Neural progenitor cell (in vitro differentiated cells): ENCODE measurements around the gene RFX6. TPM values are rescaled to one million over a fixed set of nuclear protein-coding genes. Genes with fewer than 3 reads are reported as not detected.

Experiments
- DNase-seq: peaks from one replicate; pipeline ENCODE4 v3.0.0-alpha.2; 2016; ENCODE audit warnings: low spot score
- H2AFZ ChIP-seq: fragments of 200-600 bp; sonication (generic); replicated peaks from 2 replicates; pipeline ENCODE4 v1.6.1; 2016; ENCODE audit warnings: antibody characterized with exemption
- H3F3A ChIP-seq: fragments of 200-600 bp; sonication (generic); 2 replicates; pipeline ENCODE4 v1.6.1; 2016; ENCODE audit warnings: antibody characterized with exemption, low read depth
- H3K27ac ChIP-seq: fragments of 200-600 bp; sonication (generic); 2 replicates; pipeline ENCODE4 v1.5.1; 2016; ENCODE audit warnings: mild to moderate bottlenecking
- H3K27me3 ChIP-seq: fragments of 200-600 bp; sonication (generic); 2 replicates; pipeline ENCODE4 v1.6.1; 2016; ENCODE audit warnings: mild to moderate bottlenecking, moderate library complexity
- H3K36me3 ChIP-seq: fragments of 200-600 bp; sonication (generic); 2 replicates; pipeline ENCODE4 v1.5.1; 2016
- H3K4me1 ChIP-seq: fragments of 200-600 bp; sonication (generic); 2 replicates; pipeline ENCODE4 v1.6.1; 2016; ENCODE audit warnings: mixed run types
- H3K4me2 ChIP-seq: fragments of 200-600 bp; sonication (generic); 2 replicates; pipeline ENCODE4 v1.6.1; 2016
- H3K4me3 ChIP-seq: fragments of 200-600 bp; sonication (generic); 2 replicates; pipeline ENCODE4 v1.5.1; 2016
- H3K79me2 ChIP-seq: fragments of 200-600 bp; sonication (generic); 2 replicates; pipeline ENCODE4 v1.6.1; 2016; ENCODE audit warnings: low read depth
- H3K9ac ChIP-seq: fragments of 200-600 bp; sonication (generic); 2 replicates; pipeline ENCODE4 v1.6.1; 2016
- H3K9me3 ChIP-seq: fragments of 200-600 bp; sonication (generic); 2 replicates; pipeline ENCODE4 v1.5.1; 2016; ENCODE audit warnings: low read depth
- H4K20me1 ChIP-seq: fragments of 200-600 bp; sonication (generic); 2 replicates; pipeline ENCODE4 v1.6.1; 2016; ENCODE audit warnings: low read depth
- H3K27ac Mint-ChIP-seq: 3 replicates; pipeline ENCODE4 v1.8.0; 2021; ENCODE audit warnings: mixed read lengths
- H3K27me3 Mint-ChIP-seq: 2 replicates; pipeline ENCODE4 v1.8.0; 2022; ENCODE audit warnings: low read depth, mild to moderate bottlenecking, inconsistent platforms, moderate library complexity, mixed read lengths; ENCODE audit not compliant: insufficient read depth
- H3K36me3 Mint-ChIP-seq: 3 replicates; pipeline ENCODE4 v1.8.0; 2021; ENCODE audit warnings: mixed read lengths
- H3K4me1 Mint-ChIP-seq: 3 replicates; pipeline ENCODE4 v1.8.0; 2021; ENCODE audit warnings: mixed read lengths
- H3K4me3 Mint-ChIP-seq: 3 replicates; pipeline ENCODE4 v1.8.0; 2021; ENCODE audit warnings: mild to moderate bottlenecking, moderate library complexity, mixed read lengths
- H3K9me3 Mint-ChIP-seq: 3 replicates; pipeline ENCODE4 v1.8.0; 2020; ENCODE audit warnings: mixed read lengths
- CTCF ChIP-seq: fragments of 200-600 bp; sonication (generic); IDR thresholded peaks from 2 replicates; pipeline ENCODE4 v1.5.1; 2017; ENCODE audit warnings: antibody characterized with exemption, mild to moderate bottlenecking
- EZH2 ChIP-seq: fragments of 200-600 bp; sonication (generic); IDR thresholded peaks from 2 replicates; pipeline ENCODE4 v1.6.1; 2017; ENCODE audit warnings: antibody characterized with exemption, mild to moderate bottlenecking, moderate library complexity
- EZH2phosphoT487 ChIP-seq: fragments of 200-600 bp; sonication (generic); IDR thresholded peaks from 2 replicates; pipeline ENCODE4 v1.6.1; 2017; ENCODE audit warnings: antibody characterized with exemption
- total RNA-seq: library from RNA; depleted of rRNA; stranded (reverse); fragments of >200 nt; gene quantifications from 2 replicates; pipeline ENCODE4 v1.2.3, GENCODE V29; 2015; ENCODE audit warnings: low replicate concordance

The RFX6 gene
- total RNA-seq, 1 donor from 2014 or later = not detected

GRCh38 chr6:116858060-116858459 lies 19.0 kb upstream of the RFX6 start:
- peaks cover 18% of the 10 kb centered on the region for H3K9me3 ChIP-seq
- H3F3A ChIP-seq = no peaks in the 10 kb centered on the region
- no peaks in the 10 kb centered on the region for H3K4me1 ChIP-seq
- no peak for TF ChIP-seq EZH2
- TF ChIP-seq CTCF = no peak
- Mint-ChIP-seq H3K4me3 (no peak overlapping the region), H3K27ac (no peak overlapping the region), H3K4me1 (no peaks in the 10 kb centered on the region), H3K27me3 (peaks cover 2% of the 10 kb centered on the region), H3K9me3 (peaks cover 24% of the 10 kb centered on the region), H3K36me3 (no peaks in the 10 kb centered on the region)
- DNase-seq = no peak
- H2AFZ ChIP-seq = no peak overlapping the region
- H3K27me3 ChIP-seq = no peaks in the 10 kb centered on the region
- H3K4me3 ChIP-seq = no peak overlapping the region
- H3K36me3 ChIP-seq = peaks cover 8% of the 10 kb centered on the region
- H3K9ac ChIP-seq = no peak overlapping the region
- H4K20me1 ChIP-seq = no peaks in the 10 kb centered on the region
- H3K4me2 ChIP-seq = no peak overlapping the region
- H3K27ac ChIP-seq = no peak overlapping the region
- H3K79me2 ChIP-seq = no peaks in the 10 kb centered on the region

DNA sequence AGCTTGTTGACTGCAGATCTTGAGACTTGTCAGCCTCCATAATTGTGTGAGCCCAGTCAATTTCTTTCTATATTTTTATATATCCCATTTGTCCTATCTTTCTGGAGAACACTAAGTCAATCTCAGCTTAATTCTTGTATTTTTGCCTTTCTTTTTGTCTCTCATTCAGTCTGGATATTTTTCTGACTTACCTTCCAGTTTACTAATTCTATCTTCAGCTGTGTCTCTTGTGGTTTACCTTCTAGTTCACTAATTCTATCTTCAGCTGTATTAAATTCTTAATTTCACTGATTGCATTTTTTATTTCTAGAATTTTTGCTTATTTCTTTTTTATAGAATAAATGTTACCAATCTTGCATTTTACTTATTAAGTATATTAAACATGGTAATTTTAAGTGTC lies 17.8 kb upstream of the RFX6 start:
- Mint-ChIP-seq H3K27ac (no peak overlapping the region), H3K9me3 (peaks cover 19% of the 10 kb centered on the region), H3K27me3 (peaks cover 2% of the 10 kb centered on the region), H3K4me3 (no peak overlapping the region), H3K36me3 (no peaks in the 10 kb centered on the region), H3K4me1 (no peaks in the 10 kb centered on the region)
- no peaks in the 10 kb centered on the region for H3K4me1 ChIP-seq
- no peaks in the 10 kb centered on the region for H4K20me1 ChIP-seq
- TF ChIP-seq CTCF = no peak
- no peak for TF ChIP-seq EZH2phosphoT487
- TF ChIP-seq EZH2 = no peak
- H3K9me3 ChIP-seq = peaks cover 18% of the 10 kb centered on the region
- no peak overlapping the region for H3K27ac ChIP-seq
- H3K27me3 ChIP-seq = no peaks in the 10 kb centered on the region
- H3K4me2 ChIP-seq = no peak overlapping the region
- H3K9ac ChIP-seq = no peak overlapping the region
- H3F3A ChIP-seq = no peaks in the 10 kb centered on the region
- no peak overlapping the region for H3K4me3 ChIP-seq
- H3K79me2 ChIP-seq = no peaks in the 10 kb centered on the region
- H3K36me3 ChIP-seq = peaks cover 8% of the 10 kb centered on the region
- no peak overlapping the region for H2AFZ ChIP-seq
- no peak for DNase-seq

- H3K4me1 ChIP-seq = no peaks in the 10 kb centered on the region
Measured at GRCh38 chr6:116866281-116866871, 10.7 kb upstream of the RFX6 start.

More at GRCh38 chr6:116866281-116866871, 10.7 kb upstream of the RFX6 start:
- H3K4me1 Mint-ChIP-seq = no peaks in the 10 kb centered on the region
- Histone ChIP-seq H3K27ac (no peak overlapping the region), H3K4me3 (no peak overlapping the region), H3K9ac (no peak overlapping the region), H3K4me2 (no peak overlapping the region), H3K36me3 (no peaks in the 10 kb centered on the region), H3F3A (no peaks in the 10 kb centered on the region), H2AFZ (no peak overlapping the region), H3K27me3 (no peaks in the 10 kb centered on the region), H3K9me3 (no peaks in the 10 kb centered on the region), H4K20me1 (no peaks in the 10 kb centered on the region), H3K79me2 (no peaks in the 10 kb centered on the region)
- no peak overlapping the region for H3K4me3 Mint-ChIP-seq
- no peak overlapping the region for H3K27ac Mint-ChIP-seq
- H3K27me3 Mint-ChIP-seq = peaks cover 2% of the 10 kb centered on the region
- TF ChIP-seq EZH2 = no peak
- no peak for TF ChIP-seq EZH2phosphoT487
- TF ChIP-seq CTCF = no peak
- no peak for DNase-seq
- H3K36me3 Mint-ChIP-seq = no peaks in the 10 kb centered on the region
- no peaks in the 10 kb centered on the region for H3K9me3 Mint-ChIP-seq
